HG03139 (cell line): Measurements from ENCODE around the gene TWNK.
"Not testable (repeated sequence)": the region's sequence is repeated elsewhere in the genome, so short reads cannot be mapped to it uniquely, and the experiment has no call there.

ENCODE experiments used
- ATAC-seq: cut with Tn5 transposase; IDR thresholded peaks from one replicate; pipeline ENCODE4 v1.9.1; 2021; ENCODE audit not compliant: unreplicated experiment

Gene TWNK

GRCh38 chr10:101029520-101030295 lies 42.4 kb downstream of the TWNK start:
- ATAC-seq: no peak

GRCh38 chr10:101030496-101031127 lies 43.3 kb downstream of the TWNK start:
- ATAC-seq: no peak

- peak; percentile 90 for ATAC-seq
Measured at GRCh38 chr10:101031128-101031795, 43.9 kb downstream of the TWNK start, which contains the start of the genes PDZD7 and SFXN3. Gene PDZD7 (minus strand): TSS chr10:101031129. CDS start chr10:101030219, 910 bp downstream. Gene SFXN3 (plus strand): TSS chr10:101031234. CDS start chr10:101034695, 3,461 bp downstream.

GRCh38 chr10:101031796-101032636 lies 44.7 kb downstream of the TWNK start:
- ATAC-seq: no peak

- ATAC-seq: no peak
Measured at GRCh38 chr10:101032637-101033224, 45.4 kb downstream of the TWNK start.

GRCh38 chr10:101033276-101033675 lies 45.9 kb downstream of the TWNK start:
- no peak for ATAC-seq

GRCh38 chr10:101034404-101034803 lies 47.1 kb downstream of the TWNK start:
- not testable (repeated sequence) for ATAC-seq

GRCh38 chr10:101035314-101035713 lies 48.0 kb downstream of the TWNK start:
- ATAC-seq: no peak

GRCh38 chr10:101035916-101036702 lies 48.8 kb downstream of the TWNK start:
- ATAC-seq: no peak

GRCh38 chr10:101036726-101037125 lies 49.4 kb downstream of the TWNK start:
- no peak for ATAC-seq

- ATAC-seq: no peak
Measured at GRCh38 chr10:101038484-101038883, 51.1 kb downstream of the TWNK start.

GRCh38 chr10:101040061-101040460 lies 52.7 kb downstream of the TWNK start:
- no peak for ATAC-seq

GRCh38 chr10:101040851-101041250 lies 53.5 kb downstream of the TWNK start:
- ATAC-seq: no peak

GRCh38 chr10:101041252-101041761 lies 54.0 kb downstream of the TWNK start:
- no peak for ATAC-seq

- ATAC-seq: no peak
Measured at GRCh38 chr10:101042118-101042517, 54.8 kb downstream of the TWNK start.

- ATAC-seq: peak; percentile 93
Measured at GRCh38 chr10:101042667-101043362, 55.5 kb downstream of the TWNK start.

GRCh38 chr10:101043363-101043707 lies 56.0 kb downstream of the TWNK start:
- no peak for ATAC-seq
